Sigmoid colon (tissue), 4 donors: Measurements from ENCODE around the gene SHH.

Source experiments
- POLR2AphosphoS5 ChIP-seq, 4 donors: sonication (generic); formaldehyde crosslinking; IDR thresholded peaks; one replicate each; pipeline ENCODE4 v1.6.1; 2017; ENCODE audit warnings: antibody characterized with exemption in 4 of 4
- TF ChIP-seq, protein P1 (sequence below), 4 experiments: fragments of 450-650 bp in 3 of 4; fragments of 200-600 bp in 1 of 4; IDR thresholded peaks; one replicate each; pipeline ENCODE4 v1.5.1; 2016 to 2019; ENCODE audit warnings: antibody characterized with exemption in 4 of 4, mild to moderate bottlenecking in 3 of 4, moderate library complexity in 2 of 4

DNA sequence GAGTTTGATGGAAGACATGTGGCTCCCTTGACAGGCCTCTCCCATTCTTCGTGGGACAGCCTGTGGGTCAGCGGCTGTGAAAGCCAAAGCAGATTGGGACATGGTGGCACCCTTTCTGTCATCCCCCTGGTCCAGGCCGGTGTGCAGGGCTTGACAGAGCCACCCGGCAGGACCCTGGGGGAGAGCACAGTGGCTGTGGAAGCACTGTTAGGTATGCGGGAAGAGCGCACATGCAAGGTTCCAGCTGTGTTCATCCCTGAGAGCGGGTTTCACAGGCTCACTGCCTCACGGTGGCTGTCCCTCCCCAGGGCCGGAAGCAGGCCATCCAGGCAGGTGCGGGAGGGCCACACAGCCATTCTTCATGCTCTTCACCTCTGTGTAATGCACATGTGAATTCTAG lies 29.8 kb downstream of the SHH start:
- TF ChIP-seq, protein P1, sequence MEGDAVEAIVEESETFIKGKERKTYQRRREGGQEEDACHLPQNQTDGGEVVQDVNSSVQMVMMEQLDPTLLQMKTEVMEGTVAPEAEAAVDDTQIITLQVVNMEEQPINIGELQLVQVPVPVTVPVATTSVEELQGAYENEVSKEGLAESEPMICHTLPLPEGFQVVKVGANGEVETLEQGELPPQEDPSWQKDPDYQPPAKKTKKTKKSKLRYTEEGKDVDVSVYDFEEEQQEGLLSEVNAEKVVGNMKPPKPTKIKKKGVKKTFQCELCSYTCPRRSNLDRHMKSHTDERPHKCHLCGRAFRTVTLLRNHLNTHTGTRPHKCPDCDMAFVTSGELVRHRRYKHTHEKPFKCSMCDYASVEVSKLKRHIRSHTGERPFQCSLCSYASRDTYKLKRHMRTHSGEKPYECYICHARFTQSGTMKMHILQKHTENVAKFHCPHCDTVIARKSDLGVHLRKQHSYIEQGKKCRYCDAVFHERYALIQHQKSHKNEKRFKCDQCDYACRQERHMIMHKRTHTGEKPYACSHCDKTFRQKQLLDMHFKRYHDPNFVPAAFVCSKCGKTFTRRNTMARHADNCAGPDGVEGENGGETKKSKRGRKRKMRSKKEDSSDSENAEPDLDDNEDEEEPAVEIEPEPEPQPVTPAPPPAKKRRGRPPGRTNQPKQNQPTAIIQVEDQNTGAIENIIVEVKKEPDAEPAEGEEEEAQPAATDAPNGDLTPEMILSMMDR (IDR thresholded peaks at IDR 0.05) = no peak
- no peak for TF ChIP-seq POLR2AphosphoS5 (IDR thresholded peaks at IDR 0.05)
